GM12865 (cell line): ENCODE results near the gene NRTN.

Source experiments
- DNase-seq: peaks from one replicate; pipeline ENCODE4 v3.0.0; 2010; ENCODE audit warnings: low read depth
- H3K4me3 ChIP-seq: 2 replicates; pipeline ENCODE4 v1.5.1; 2011; ENCODE audit warnings: mild to moderate bottlenecking, low read depth, low read length, control low read depth
- TF ChIP-seq, protein P1 (sequence below): IDR thresholded peaks from 2 replicates; pipeline ENCODE4 v1.5.1; 2011; ENCODE audit warnings: low read length, control low read depth, low read depth, inconsistent platforms; ENCODE audit not compliant: insufficient read depth; ENCODE audit errors: missing control alignments

NRTN gene

GRCh38 chr19:5824751-5825150, 19.9 kb downstream of the NRTN start:
- no peak for DNase-seq
- H3K4me3 ChIP-seq: no peak overlapping the region
- TF ChIP-seq, protein P1, sequence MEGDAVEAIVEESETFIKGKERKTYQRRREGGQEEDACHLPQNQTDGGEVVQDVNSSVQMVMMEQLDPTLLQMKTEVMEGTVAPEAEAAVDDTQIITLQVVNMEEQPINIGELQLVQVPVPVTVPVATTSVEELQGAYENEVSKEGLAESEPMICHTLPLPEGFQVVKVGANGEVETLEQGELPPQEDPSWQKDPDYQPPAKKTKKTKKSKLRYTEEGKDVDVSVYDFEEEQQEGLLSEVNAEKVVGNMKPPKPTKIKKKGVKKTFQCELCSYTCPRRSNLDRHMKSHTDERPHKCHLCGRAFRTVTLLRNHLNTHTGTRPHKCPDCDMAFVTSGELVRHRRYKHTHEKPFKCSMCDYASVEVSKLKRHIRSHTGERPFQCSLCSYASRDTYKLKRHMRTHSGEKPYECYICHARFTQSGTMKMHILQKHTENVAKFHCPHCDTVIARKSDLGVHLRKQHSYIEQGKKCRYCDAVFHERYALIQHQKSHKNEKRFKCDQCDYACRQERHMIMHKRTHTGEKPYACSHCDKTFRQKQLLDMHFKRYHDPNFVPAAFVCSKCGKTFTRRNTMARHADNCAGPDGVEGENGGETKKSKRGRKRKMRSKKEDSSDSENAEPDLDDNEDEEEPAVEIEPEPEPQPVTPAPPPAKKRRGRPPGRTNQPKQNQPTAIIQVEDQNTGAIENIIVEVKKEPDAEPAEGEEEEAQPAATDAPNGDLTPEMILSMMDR: no peak

DNA sequence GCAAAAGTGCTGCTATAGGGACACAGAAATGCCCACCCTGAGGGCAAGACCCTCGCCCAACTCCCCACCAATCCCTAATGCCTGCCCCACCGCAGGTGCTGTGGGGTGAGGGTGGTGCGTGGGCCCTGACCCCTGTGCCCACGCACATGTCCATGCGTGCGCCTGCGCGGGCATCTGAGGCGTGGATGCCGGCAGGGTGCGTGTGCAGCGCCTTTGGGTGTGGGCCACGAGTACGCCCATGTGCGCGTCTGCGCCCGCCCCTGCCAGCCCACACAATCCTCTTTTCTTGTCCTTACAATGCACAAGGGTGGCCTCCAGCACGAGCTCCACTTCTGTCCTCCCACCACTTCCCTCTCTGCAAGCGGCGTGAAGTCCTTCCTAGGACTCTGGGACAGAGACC, 20.3 kb downstream of the NRTN start:
- no peak for DNase-seq
- no peak overlapping the region for H3K4me3 ChIP-seq
- TF ChIP-seq, protein P1: no peak

- no peak overlapping the region; the same call in 1 of the 2 replicates for H3K4me3 ChIP-seq
- TF ChIP-seq, protein P1: no peak
- DNase-seq: peak; percentile 59
Observed at GRCh38 chr19:5826531-5827341, 21.9 kb downstream of the NRTN start.

DNA sequence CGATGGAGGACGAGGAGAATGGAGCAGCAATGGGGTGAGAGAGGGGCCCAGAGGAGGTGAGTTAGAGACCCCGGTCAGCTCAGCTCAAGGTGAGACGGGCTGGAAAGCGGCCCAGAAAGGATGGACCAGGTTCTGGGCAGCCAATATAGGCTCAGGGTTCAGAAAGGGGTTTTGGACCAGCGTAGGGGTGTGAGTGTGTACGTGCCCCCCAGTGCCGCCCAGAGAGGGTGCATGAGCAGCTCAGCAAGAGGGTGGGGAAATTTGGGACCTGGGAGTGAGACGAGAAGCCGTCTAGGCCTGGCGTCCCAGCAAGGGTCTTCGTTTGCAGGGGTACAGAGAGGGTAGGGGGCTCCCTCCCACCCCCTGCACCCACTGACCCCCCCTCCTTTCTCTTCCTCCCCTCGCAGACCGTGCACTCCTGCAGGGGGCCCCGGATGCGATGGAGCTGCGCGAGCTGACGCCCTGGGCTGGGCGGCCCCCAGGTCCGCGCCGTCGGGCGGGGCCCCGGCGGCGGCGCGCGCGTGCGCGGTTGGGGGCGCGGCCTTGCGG, 22.5 kb downstream of the NRTN start:
- TF ChIP-seq, protein P1: no peak
- H3K4me3 ChIP-seq: peak overlapping the region; percentile 45

GRCh38 chr19:5827891-5828660, 23.2 kb downstream of the NRTN start:
- DNase-seq: peak; percentile 93
- peak overlapping the region; percentile 56 for H3K4me3 ChIP-seq
- TF ChIP-seq, protein P1: no peak

More for the DNA sequence above, 22.5 kb downstream of the NRTN start:
- DNase-seq: no peak

GRCh38 chr19:5828661-5829566, 24.0 kb downstream of the NRTN start:
- DNase-seq: peak; percentile 43
- H3K4me3 ChIP-seq: peak overlapping the region; percentile 56
- TF ChIP-seq, protein P1: no peak
